GM18951 (cell line): ENCODE measurements around the gene CADPS.

ENCODE experiments used
- POLR2A ChIP-seq: IDR thresholded peaks from 4 replicates; pipeline ENCODE4 v1.6.1; 2011; ENCODE audit warnings: mild to moderate bottlenecking; ENCODE audit not compliant: insufficient read length, insufficient read depth; ENCODE audit errors: extremely low read depth
- in situ Hi-C: fragments of 300-500 bp; cut with MboI; formaldehyde crosslinking; loops from one replicate; pipeline ENCODE4 v1.12.0; 2022; ENCODE audit warnings: low sequenced_read_pairs, mixed read lengths, inconsistent platforms; ENCODE audit not compliant: unreplicated experiment

CADPS gene

DNA sequence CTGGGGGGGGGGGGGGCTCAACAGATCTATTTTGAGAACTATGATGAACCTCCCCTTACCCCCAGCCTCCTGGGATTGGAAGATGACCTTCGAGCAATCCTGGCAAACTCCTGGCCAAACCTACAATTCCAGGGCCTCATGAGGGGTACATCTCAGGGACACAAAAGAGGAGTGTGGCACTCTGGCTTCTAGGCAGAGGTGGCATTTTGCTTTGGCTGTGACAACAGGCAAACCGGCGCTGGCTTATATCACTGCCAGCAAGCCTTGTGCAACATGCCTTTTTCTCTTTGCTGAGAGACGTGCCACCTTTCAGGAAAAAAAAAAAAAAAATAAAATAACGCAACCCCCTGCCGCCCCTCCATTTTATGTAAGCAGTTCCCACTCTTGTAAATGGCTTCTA, 470.1 kb downstream of the CADPS start:
- no peak for TF ChIP-seq POLR2A
- in situ Hi-C loops, result no loop called here

DNA sequence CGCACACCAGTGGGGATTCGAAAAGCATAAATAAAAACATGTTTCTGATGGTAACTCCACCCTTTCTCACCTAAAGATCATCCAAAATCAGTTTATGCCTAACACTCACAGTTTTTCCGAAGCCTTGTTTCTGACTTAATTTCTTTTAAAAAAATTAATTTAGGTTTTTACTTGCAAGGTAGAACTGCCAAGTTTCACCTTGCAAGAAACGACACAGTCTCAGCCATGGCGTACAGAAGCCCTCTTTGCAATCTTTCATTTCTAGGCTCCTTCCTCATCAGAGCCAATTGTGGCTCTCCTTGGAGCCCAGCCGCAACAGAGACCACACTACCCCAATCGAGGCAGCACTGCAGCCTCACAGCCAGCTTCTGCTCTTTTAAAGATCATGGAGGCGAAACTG, 470.9 kb downstream of the CADPS start:
- no peak for TF ChIP-seq POLR2A
- in situ Hi-C loops, result no loop called here

DNA sequence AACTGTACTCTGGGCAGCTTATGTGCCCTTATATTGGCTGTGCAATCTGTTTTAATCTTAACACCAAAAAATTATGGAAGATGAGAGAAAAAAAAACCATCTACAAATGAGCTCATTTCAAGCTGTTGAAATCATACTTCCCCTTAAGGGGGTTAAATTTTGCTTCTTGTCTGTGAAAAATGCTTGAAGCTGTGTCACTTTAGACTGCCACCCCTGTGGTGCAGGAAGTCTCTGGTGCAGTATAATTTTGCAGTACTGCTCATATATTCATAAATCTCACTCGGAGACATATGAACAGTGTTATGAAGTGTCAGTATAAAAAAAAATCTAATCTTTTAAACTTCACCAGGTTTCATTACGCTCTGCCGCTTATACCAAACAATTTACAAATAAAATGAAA, 471.5 kb downstream of the CADPS start:
- no peak for TF ChIP-seq POLR2A
- in situ Hi-C loops, result no loop called here

DNA sequence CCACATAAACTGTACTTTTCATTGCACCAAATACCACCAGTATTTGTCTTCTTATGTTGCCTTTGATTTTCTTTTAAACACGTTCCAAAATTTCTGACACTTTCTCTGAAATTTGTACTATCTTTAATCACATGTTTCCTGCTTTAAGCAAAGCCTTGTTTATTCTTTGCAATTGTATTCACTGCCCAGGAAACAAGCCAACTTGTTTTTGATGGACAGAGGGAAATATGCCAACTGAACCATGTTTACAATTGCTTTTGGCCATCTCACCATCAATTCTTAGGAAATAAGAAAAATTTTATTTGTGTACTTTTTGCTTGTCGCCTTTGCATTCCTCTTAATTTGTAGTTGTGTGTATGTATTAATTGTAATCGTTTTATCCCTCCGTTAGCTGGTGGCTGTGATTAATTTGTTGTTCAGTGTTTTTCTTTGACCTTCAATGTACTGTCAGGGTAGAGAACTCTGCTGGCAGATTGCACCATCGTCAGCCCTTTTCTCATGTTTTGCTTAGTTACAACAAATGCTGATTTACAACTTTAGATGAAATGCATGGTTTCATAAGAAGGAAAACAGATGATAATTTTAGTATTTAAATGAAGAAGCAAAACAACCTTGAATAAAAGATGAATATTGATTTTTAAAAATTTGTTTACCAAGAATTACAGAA, 482.5 kb downstream of the CADPS start:
- in situ Hi-C loops, result no loop called here
- TF ChIP-seq POLR2A, result no peak

DNA sequence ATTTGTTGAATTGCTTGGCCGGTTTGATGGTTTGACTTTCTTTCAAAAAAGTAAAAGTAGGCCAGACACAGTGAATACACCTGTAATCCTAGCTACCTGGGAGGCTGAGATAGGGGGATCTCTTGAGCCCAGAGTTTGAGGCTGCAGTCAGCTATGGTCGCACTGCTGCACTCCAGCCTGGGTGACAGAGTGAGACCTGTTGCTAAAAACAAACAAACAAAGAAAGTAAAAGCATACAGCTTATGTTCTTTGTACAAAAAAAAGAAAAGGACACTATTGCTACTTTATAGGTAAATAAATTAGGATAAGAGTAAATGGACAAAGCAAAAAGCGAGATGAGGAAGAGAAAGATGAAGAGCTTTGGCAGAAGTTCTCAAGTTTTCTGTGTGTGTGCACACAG, 488.0 kb downstream of the CADPS start:
- no peak for TF ChIP-seq POLR2A
- in situ Hi-C loops, result no loop called here

DNA sequence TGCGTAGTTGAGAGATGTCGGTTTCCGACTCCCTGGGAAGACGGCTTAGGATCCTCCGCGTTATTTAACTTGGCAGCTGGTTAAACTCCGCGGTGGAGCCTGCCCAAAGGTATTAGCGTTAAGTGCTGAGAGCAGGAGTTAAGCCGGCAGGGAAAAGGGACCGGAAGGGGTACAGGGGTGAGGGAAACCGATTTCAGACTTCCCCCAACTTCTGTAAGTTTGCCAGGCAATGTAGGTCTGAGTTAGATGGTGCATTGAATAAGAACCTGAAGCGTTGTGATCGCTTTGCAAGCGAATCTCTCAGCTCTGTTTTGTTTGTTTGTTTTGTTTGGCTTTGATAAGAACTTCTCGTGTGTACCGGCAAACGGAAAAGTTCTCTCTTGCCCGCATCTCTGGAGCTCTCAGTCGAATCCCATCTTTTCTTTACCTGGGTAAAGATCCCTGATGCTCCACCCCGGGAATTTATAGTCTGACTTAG, 495.9 kb downstream of the CADPS start:
- in situ Hi-C loops, result no loop called here
- no peak for TF ChIP-seq POLR2A

DNA sequence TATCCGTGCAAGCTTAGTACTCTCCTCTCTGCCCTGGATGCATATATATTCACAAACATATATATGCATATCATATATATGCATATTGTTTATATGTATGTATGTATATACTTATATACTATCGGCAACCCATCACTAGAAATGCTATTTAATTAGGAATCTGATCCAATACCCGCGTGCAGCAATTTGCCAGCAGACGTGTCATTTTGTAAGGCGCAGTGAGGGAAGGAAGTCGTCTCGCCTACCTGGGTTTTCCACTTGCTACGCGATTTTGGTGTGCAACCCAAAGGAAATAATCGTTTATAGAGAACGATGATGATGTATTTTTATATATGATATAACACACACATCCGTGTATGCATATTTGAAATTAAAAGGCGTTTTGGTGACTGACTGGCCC, 496.3 kb downstream of the CADPS start:
- in situ Hi-C loops, result no loop called here
- TF ChIP-seq POLR2A, result no peak

DNA sequence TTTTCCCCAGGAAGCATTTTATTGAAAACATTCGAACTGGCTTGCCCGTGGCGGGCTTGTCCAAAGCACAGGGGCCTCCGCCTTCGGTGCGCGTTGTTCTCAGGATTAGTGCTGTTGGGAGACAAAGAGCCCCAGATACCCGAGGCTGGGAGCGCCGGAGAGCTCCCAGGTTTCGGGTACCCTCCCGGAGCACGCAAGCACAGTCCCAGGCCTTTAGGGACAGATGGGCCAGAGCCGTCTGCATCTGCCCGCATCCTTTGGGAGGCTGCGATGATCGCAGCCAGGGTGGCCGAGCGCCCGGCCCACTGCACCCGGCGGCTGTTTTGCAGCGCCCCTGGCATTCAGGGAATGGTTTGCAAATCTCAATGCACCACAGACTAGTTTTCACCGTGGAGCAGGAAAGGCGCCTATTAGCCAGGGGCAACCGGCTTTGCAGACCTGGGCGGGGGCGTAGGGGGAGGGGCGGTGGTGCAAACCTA, 496.9 kb downstream of the CADPS start:
- in situ Hi-C loops, result no loop called here
- no peak for TF ChIP-seq POLR2A

DNA sequence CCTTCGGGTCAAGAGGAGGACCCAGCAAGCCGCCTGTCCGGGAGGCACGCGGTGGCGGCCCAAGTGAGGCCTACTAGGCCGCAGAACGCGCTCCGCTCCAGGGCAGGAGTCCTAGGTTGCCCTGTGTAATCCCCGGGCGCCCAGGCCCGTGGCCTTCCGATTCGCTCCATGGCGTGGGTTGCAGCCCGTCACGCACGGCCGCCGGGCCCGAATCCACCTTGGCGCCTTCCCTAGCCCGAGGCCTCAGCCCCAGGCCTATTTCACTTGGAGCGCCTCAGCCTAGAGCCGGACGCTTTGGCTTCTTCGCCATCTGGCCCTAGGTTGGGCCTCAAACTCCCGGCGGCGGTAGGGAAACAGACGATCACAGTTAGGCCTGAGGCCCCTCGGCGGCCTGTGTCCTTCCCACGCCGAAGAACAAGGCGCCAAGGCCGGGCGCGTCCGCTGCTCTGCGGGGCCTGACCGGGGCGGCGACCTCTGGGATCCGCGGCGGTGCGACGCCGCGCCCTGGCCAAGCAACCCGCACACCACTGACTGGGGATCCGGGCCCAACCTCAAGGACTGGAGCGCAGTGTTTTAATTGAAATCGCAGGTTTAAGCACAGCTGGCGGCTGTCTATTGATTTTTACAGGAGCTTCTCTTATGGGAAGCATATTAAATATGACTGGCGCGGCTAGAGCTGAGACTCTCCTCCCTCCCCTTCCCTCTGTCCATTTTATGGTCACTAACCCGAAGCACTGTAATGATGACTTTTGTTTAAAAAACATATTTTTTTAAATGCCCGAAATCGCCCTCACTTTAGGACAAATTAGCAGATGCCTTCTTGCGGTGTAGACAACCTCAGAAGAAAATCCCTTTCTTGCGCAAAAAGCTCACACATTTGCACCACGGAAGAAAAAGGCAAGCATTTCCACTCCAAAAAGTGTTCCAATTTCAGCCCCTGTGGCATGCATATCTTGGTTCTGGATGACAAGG, 498.0 kb downstream of the CADPS start:
- TF ChIP-seq POLR2A, result no peak
- in situ Hi-C loops, result no loop called here

DNA sequence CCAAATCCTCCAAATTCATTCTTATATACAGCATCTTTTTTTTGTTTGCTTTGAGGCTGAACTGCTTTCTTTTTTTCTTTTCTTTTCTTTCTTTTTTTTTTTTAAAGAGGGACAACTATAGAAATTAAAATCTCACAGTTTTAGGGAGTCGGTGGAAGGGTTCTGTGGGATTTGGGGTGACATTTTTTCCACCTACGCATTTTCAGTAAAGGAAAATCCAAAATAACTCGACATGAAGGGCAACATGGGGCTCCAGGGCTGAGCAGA, 498.8 kb downstream of the CADPS start:
- in situ Hi-C loops, result no loop called here
- TF ChIP-seq POLR2A, result no peak

DNA sequence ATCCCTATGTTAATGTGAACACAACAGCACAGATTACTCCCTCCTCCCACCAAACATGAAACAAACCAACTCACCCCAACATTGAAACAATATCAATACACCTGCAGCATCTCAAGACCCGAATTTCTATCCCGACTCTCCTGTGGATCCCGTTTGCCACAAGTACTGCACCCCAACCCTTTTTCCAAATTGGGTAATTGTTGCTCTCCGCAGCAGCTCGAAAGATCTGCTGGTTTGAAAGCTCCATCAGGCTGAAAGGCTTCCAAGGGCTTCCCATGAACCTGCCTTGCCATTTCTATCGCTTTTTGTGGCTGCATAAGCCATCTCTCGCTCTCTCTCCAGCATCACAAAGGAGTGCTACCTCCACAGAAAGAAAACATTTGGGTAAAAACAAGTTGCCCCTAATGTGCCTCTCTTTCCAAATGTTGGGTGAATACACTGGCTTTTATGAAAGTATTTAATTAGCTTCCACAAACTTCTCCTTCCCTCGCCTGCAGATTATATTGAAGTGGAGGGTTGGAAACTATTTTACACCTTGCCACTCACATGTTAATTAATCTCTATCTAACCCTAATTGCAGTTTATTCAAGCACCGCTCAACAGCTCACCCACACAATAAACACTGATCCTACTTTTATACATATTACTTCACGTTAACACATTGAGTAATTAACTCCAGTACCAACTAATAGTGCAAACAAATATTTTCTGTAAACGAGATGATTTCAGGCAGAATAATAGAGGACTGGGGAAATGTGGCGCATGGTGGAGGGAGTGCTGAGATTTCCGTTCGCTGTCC, 499.4 kb downstream of the CADPS start:
- in situ Hi-C loops, result no loop called here
- no peak for TF ChIP-seq POLR2A

DNA sequence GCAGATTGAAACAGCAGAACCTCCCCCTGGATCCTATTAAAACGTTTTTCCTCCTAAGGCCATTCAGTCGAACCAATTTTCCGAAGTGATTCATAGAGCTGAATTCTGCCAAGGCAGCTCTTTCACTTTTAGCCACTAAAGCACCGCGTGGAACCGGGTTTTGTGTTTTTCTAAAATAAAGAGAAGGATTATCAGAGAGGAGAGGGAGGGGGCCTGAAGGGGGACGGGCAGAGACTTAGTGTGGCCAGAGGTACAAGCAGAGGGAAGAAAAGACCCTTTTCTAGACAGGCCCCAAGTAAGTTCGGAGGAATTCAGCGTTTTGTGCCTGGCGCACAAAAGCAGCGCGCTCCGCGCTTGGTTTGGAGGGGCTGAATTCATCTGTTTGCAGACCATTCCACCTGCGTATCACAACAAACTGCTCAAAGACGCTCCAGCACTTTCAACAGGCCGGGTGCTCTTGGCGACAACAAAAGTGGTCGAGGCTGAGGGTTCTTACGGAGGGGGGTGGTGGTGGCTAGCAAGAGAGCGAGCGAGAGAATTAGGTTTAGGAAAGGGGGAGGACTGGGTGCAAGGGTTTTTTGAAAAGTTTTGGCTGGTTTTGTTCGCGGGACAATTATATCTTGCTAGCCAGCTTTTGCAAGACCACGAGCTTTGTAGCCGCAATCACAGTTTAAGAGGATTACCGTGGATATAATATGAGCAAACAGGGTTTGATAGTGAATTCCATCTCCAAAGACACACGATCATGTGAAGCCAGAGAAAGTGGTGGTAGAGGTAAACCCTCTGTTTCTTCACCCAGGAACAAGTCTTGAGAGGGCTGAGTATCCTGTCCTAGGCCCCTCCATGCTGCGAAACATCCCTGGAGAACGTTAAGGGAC, 500.6 kb downstream of the CADPS start:
- in situ Hi-C loops, result no loop called here
- no peak for TF ChIP-seq POLR2A
